ENCODE results near the gene PCDH15. TPM values are rescaled to one million over a fixed set of nuclear protein-coding genes. Genes with fewer than 3 reads are reported as not detected.

The PCDH15 gene
- total RNA-seq, 2 donors from 2014 or later: 0.58 to 0.95 TPM

DNA sequence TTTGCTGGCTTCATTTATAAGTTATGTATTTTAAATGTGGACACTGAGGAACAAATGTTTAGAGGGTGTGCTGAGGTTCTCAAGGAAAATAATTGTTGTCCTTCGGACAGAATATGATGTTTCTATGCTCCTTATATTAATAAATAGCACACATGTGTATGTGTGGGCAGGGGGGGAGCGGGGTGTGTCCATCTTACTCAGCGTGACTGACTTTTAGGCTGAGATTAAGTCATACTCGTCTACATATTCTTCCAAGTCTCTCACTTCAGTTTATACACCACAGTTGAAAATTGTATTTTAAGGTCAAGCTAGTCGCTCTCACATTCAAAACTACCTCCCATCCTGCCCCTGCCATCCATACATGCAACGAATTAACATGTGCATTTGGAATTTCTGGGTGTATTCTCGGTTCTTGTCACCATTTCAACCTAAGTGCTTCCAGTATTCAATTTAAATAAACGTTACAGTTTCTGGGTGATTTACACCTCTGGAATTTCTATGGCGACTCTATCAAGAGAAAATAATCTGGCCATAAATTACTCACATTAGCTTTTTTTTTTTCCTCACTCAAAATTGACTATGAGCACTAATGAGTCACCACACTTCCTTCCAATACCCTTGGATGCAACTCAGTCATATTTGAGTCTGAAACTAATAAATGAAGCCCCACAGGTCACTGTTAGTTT is 3.3 kb downstream of the PCDH15 start:
- DNase-seq: no peak
- Mint-ChIP-seq H3K36me3 (ENCODE audit: low read depth) (no peaks in the 10 kb centered on the region), H3K27ac (no peak overlapping the region), H3K27me3 (ENCODE audit: insufficient read depth) (no peaks in the 10 kb centered on the region), H3K4me3 (no peak overlapping the region), H3K4me1 (peaks cover 15% of the 10 kb centered on the region), H3K9me3 (no peaks in the 10 kb centered on the region)
- Histone ChIP-seq H3K9me3 (ENCODE audit: control insufficient read depth, low read length) (no peaks in the 10 kb centered on the region), H3K9ac (ENCODE audit: extremely low read depth, low read length, poor library complexity, severe bottlenecking) (no peak overlapping the region), H3K4me1 (ENCODE audit: control insufficient read depth, insufficient read depth, low read length) (peaks cover 4% of the 10 kb centered on the region), H3K36me3 (ENCODE audit: control insufficient read depth, insufficient read depth, low read length) (no peaks in the 10 kb centered on the region), H3K4me3 (ENCODE audit: low read length) (no peak overlapping the region), H3K27me3 (ENCODE audit: control insufficient read depth, insufficient read depth, low read length, poor library complexity, severe bottlenecking) (peaks cover 28% of the 10 kb centered on the region), H3K27ac (ENCODE audit: low read depth, low read length) (no peak overlapping the region)
- TF ChIP-seq, protein P1, sequence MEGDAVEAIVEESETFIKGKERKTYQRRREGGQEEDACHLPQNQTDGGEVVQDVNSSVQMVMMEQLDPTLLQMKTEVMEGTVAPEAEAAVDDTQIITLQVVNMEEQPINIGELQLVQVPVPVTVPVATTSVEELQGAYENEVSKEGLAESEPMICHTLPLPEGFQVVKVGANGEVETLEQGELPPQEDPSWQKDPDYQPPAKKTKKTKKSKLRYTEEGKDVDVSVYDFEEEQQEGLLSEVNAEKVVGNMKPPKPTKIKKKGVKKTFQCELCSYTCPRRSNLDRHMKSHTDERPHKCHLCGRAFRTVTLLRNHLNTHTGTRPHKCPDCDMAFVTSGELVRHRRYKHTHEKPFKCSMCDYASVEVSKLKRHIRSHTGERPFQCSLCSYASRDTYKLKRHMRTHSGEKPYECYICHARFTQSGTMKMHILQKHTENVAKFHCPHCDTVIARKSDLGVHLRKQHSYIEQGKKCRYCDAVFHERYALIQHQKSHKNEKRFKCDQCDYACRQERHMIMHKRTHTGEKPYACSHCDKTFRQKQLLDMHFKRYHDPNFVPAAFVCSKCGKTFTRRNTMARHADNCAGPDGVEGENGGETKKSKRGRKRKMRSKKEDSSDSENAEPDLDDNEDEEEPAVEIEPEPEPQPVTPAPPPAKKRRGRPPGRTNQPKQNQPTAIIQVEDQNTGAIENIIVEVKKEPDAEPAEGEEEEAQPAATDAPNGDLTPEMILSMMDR (conservative IDR thresholded peaks at IDR 0.05): no peak
- WGBS, 2 experiments (ENCODE audit: insufficient coverage in 1 of 2, insufficient read length in 1 of 2): 75 to 78% methylated on average over 7 to 8 of the region's 9 CpGs

DNA sequence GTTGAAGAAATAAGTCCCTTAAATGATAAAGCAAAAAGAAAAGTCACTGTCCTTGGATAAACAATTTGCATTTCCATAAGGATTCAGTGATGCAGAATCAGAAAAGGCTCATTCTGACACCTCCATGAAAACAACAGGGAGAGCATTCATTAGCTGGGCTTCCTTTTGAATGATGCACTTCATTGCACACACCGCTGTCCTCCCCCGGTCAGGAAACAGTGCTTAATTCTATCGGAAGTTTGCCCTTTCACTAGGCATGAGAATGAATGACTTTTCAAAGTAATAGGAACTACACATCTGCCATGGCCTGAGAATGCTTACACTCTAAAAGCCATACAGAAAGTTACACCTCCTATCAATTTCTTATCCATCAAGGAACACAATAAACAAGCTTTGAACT is 4.2 kb downstream of the PCDH15 start:
- TF ChIP-seq, protein P1 (conservative IDR thresholded peaks at IDR 0.05): no peak
- H3K9me3 ChIP-seq (ENCODE audit: control insufficient read depth, low read length): no peaks in the 10 kb centered on the region
- peaks cover 13% of the 10 kb centered on the region for H3K4me1 Mint-ChIP-seq
- no peak overlapping the region for H3K27ac ChIP-seq (ENCODE audit: low read depth, low read length)
- WGBS, 2 experiments (ENCODE audit: insufficient coverage in 1 of 2, insufficient read length in 1 of 2): 76 to 80% methylated on average over 3 of the region's 3 CpGs
- no peaks in the 10 kb centered on the region for H3K27me3 Mint-ChIP-seq (ENCODE audit: insufficient read depth)
- no peak for DNase-seq
- H3K36me3 ChIP-seq (ENCODE audit: control insufficient read depth, insufficient read depth, low read length): no peaks in the 10 kb centered on the region
- H3K4me1 ChIP-seq (ENCODE audit: control insufficient read depth, insufficient read depth, low read length): peaks cover 4% of the 10 kb centered on the region
- H3K27me3 ChIP-seq (ENCODE audit: control insufficient read depth, insufficient read depth, low read length, poor library complexity, severe bottlenecking): peaks cover 20% of the 10 kb centered on the region
- H3K36me3 Mint-ChIP-seq (ENCODE audit: low read depth): no peaks in the 10 kb centered on the region
- H3K4me3 ChIP-seq (ENCODE audit: low read length): no peak overlapping the region
- no peak overlapping the region for H3K9ac ChIP-seq (ENCODE audit: extremely low read depth, low read length, poor library complexity, severe bottlenecking)
- H3K27ac Mint-ChIP-seq: no peak overlapping the region
- H3K9me3 Mint-ChIP-seq: no peaks in the 10 kb centered on the region
- no peak overlapping the region for H3K4me3 Mint-ChIP-seq

DNA sequence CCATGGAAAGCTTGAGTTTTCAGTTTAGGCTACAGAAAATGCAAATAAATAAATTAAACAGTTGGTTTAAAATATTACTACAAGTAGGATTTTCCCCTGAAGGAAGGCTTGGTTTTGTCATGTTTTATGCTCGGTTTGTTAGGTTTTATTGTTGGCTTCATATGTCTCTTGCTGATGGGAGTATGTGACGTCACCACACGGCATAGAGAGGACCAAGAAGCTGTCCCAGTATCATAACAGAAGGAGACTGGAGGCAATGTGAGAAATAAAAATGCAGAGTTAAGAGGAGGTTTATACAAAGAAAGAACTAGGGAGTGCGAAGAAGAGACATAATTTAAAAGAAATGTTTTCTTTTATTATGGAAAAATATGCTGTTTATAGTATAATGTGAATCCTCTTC is 24.4 kb downstream of the PCDH15 start:
- no peak overlapping the region for H3K27ac Mint-ChIP-seq
- H3K36me3 Mint-ChIP-seq (ENCODE audit: low read depth): no peaks in the 10 kb centered on the region
- H3K4me1 ChIP-seq (ENCODE audit: control insufficient read depth, insufficient read depth, low read length): no peaks in the 10 kb centered on the region
- H3K36me3 ChIP-seq (ENCODE audit: control insufficient read depth, insufficient read depth, low read length): no peaks in the 10 kb centered on the region
- WGBS, 2 experiments (ENCODE audit: insufficient coverage in 1 of 2, insufficient read length in 1 of 2): 96 to 100% methylated on average over 3 to 4 of the region's 4 CpGs
- no peak overlapping the region for H3K27ac ChIP-seq (ENCODE audit: low read depth, low read length)
- H3K27me3 Mint-ChIP-seq (ENCODE audit: insufficient read depth): no peaks in the 10 kb centered on the region
- H3K9me3 ChIP-seq (ENCODE audit: control insufficient read depth, low read length): no peaks in the 10 kb centered on the region
- H3K27me3 ChIP-seq (ENCODE audit: control insufficient read depth, insufficient read depth, low read length, poor library complexity, severe bottlenecking): no peaks in the 10 kb centered on the region
- TF ChIP-seq, protein P1 (conservative IDR thresholded peaks at IDR 0.05): no peak
- no peak overlapping the region for H3K9ac ChIP-seq (ENCODE audit: extremely low read depth, low read length, poor library complexity, severe bottlenecking)
- H3K4me3 ChIP-seq (ENCODE audit: low read length): no peak overlapping the region
- no peak for DNase-seq
- no peaks in the 10 kb centered on the region for H3K4me1 Mint-ChIP-seq
- peaks cover 2% of the 10 kb centered on the region for H3K9me3 Mint-ChIP-seq
- no peak overlapping the region for H3K4me3 Mint-ChIP-seq

Measured in endodermal cell (in vitro differentiated cells).